Neural progenitor cell (in vitro differentiated cells): ENCODE data around the gene SPRING1. TPM values are rescaled to one million over a fixed set of nuclear protein-coding genes. Genes with fewer than 3 reads are reported as not detected.

ENCODE experiments used
- DNase-seq: peaks from one replicate; pipeline ENCODE4 v3.0.0-alpha.2; 2016; ENCODE audit warnings: low spot score
- H2AFZ ChIP-seq: fragments of 200-600 bp; sonication (generic); replicated peaks from 2 replicates; pipeline ENCODE4 v1.6.1; 2016; ENCODE audit warnings: antibody characterized with exemption
- H3F3A ChIP-seq: fragments of 200-600 bp; sonication (generic); 2 replicates; pipeline ENCODE4 v1.6.1; 2016; ENCODE audit warnings: antibody characterized with exemption, low read depth
- H3K27ac ChIP-seq: fragments of 200-600 bp; sonication (generic); 2 replicates; pipeline ENCODE4 v1.5.1; 2016; ENCODE audit warnings: mild to moderate bottlenecking
- H3K27me3 ChIP-seq: fragments of 200-600 bp; sonication (generic); 2 replicates; pipeline ENCODE4 v1.6.1; 2016; ENCODE audit warnings: mild to moderate bottlenecking, moderate library complexity
- H3K36me3 ChIP-seq: fragments of 200-600 bp; sonication (generic); 2 replicates; pipeline ENCODE4 v1.5.1; 2016
- H3K4me1 ChIP-seq: fragments of 200-600 bp; sonication (generic); 2 replicates; pipeline ENCODE4 v1.6.1; 2016; ENCODE audit warnings: mixed run types
- H3K4me2 ChIP-seq: fragments of 200-600 bp; sonication (generic); 2 replicates; pipeline ENCODE4 v1.6.1; 2016
- H3K4me3 ChIP-seq: fragments of 200-600 bp; sonication (generic); 2 replicates; pipeline ENCODE4 v1.5.1; 2016
- H3K79me2 ChIP-seq: fragments of 200-600 bp; sonication (generic); 2 replicates; pipeline ENCODE4 v1.6.1; 2016; ENCODE audit warnings: low read depth
- H3K9ac ChIP-seq: fragments of 200-600 bp; sonication (generic); 2 replicates; pipeline ENCODE4 v1.6.1; 2016
- H3K9me3 ChIP-seq: fragments of 200-600 bp; sonication (generic); 2 replicates; pipeline ENCODE4 v1.5.1; 2016; ENCODE audit warnings: low read depth
- H4K20me1 ChIP-seq: fragments of 200-600 bp; sonication (generic); 2 replicates; pipeline ENCODE4 v1.6.1; 2016; ENCODE audit warnings: low read depth
- H3K27ac Mint-ChIP-seq: 3 replicates; pipeline ENCODE4 v1.8.0; 2021; ENCODE audit warnings: mixed read lengths
- H3K27me3 Mint-ChIP-seq: 2 replicates; pipeline ENCODE4 v1.8.0; 2022; ENCODE audit warnings: low read depth, mild to moderate bottlenecking, inconsistent platforms, moderate library complexity, mixed read lengths; ENCODE audit not compliant: insufficient read depth
- H3K36me3 Mint-ChIP-seq: 3 replicates; pipeline ENCODE4 v1.8.0; 2021; ENCODE audit warnings: mixed read lengths
- H3K4me1 Mint-ChIP-seq: 3 replicates; pipeline ENCODE4 v1.8.0; 2021; ENCODE audit warnings: mixed read lengths
- H3K4me3 Mint-ChIP-seq: 3 replicates; pipeline ENCODE4 v1.8.0; 2021; ENCODE audit warnings: mild to moderate bottlenecking, moderate library complexity, mixed read lengths
- H3K9me3 Mint-ChIP-seq: 3 replicates; pipeline ENCODE4 v1.8.0; 2020; ENCODE audit warnings: mixed read lengths
- EZH2 ChIP-seq: fragments of 200-600 bp; sonication (generic); IDR thresholded peaks from 2 replicates; pipeline ENCODE4 v1.6.1; 2017; ENCODE audit warnings: antibody characterized with exemption, mild to moderate bottlenecking, moderate library complexity
- EZH2phosphoT487 ChIP-seq: fragments of 200-600 bp; sonication (generic); IDR thresholded peaks from 2 replicates; pipeline ENCODE4 v1.6.1; 2017; ENCODE audit warnings: antibody characterized with exemption
- small RNA-seq: library from RNA; depleted of rRNA; stranded (forward); fragments of <200 nt; gene quantifications from one replicate; pipeline ENCODE3, GENCODE V24; 2015
- total RNA-seq: library from RNA; depleted of rRNA; stranded (reverse); fragments of >200 nt; gene quantifications from 2 replicates; pipeline ENCODE4 v1.2.3, GENCODE V29; 2015; ENCODE audit warnings: low replicate concordance
- TF ChIP-seq, protein P1 (sequence below): fragments of 200-600 bp; sonication (generic); IDR thresholded peaks from 2 replicates; pipeline ENCODE4 v1.5.1; 2017; ENCODE audit warnings: antibody characterized with exemption, mild to moderate bottlenecking

The SPRING1 gene
- total RNA-seq, 1 donor from 2014 or later: 40.4 TPM

DNA sequence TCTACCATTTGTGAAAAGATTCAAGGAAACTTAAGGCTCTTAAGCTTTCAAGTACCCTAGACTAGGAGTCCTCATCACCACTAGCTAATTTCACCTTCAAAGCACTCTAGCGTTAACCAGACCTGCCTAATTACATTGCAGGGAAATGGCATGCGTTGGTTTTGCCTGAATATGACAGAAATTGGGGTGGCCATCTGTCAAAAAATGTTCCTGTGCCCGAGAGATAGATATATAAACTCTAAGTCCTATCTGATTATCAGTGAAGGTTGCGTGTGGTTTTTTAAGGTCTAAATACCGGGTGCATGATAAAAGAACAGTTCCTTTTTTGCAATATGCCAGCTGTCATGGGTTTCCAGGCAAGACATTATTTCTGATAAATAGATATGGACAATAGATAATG lies 48.3 kb downstream of the SPRING1 start:
- no peak overlapping the region for H3K4me3 ChIP-seq
- Mint-ChIP-seq H3K27me3 (peaks cover 23% of the 10 kb centered on the region), H3K27ac (no peak overlapping the region), H3K4me1 (peaks cover 28% of the 10 kb centered on the region), H3K9me3 (no peaks in the 10 kb centered on the region), H3K4me3 (no peak overlapping the region), H3K36me3 (no peaks in the 10 kb centered on the region)
- no peaks in the 10 kb centered on the region for H3K79me2 ChIP-seq
- DNase-seq: no peak
- H3K4me2 ChIP-seq: no peak overlapping the region
- H3K36me3 ChIP-seq: no peaks in the 10 kb centered on the region
- no peaks in the 10 kb centered on the region for H3K9me3 ChIP-seq
- H3K4me1 ChIP-seq: peaks cover 31% of the 10 kb centered on the region
- peaks cover 8% of the 10 kb centered on the region for H3F3A ChIP-seq
- H3K27ac ChIP-seq: no peak overlapping the region
- H3K27me3 ChIP-seq: peaks cover 6% of the 10 kb centered on the region
- TF ChIP-seq EZH2phosphoT487: no peak
- TF ChIP-seq, protein P1, sequence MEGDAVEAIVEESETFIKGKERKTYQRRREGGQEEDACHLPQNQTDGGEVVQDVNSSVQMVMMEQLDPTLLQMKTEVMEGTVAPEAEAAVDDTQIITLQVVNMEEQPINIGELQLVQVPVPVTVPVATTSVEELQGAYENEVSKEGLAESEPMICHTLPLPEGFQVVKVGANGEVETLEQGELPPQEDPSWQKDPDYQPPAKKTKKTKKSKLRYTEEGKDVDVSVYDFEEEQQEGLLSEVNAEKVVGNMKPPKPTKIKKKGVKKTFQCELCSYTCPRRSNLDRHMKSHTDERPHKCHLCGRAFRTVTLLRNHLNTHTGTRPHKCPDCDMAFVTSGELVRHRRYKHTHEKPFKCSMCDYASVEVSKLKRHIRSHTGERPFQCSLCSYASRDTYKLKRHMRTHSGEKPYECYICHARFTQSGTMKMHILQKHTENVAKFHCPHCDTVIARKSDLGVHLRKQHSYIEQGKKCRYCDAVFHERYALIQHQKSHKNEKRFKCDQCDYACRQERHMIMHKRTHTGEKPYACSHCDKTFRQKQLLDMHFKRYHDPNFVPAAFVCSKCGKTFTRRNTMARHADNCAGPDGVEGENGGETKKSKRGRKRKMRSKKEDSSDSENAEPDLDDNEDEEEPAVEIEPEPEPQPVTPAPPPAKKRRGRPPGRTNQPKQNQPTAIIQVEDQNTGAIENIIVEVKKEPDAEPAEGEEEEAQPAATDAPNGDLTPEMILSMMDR: no peak
- no peak for TF ChIP-seq EZH2
- H3K9ac ChIP-seq: no peak overlapping the region
- H4K20me1 ChIP-seq: no peaks in the 10 kb centered on the region
- H2AFZ ChIP-seq: no peak overlapping the region

Small RNA genes within 50 kb of the gene (small RNA-seq; reads per million reads assigned to genes)
- not detected for gene RNU6-558P

Other genes with a start within 250 kb of the SPRING1 start
- 0.39 and 1.5 TPM in 2 replicates for gene MAP1LC3B2, start 178.7 kb downstream of the SPRING1 start, total RNA-seq
- 26.9 and 30.8 TPM in 2 replicates for gene RNFT2, start 246 bp upstream of the SPRING1 start, total RNA-seq
- 0.06 TPM in 1 of 2 replicates, not detected in the other for gene HRK, start 143.4 kb upstream of the SPRING1 start, total RNA-seq
- gene FBXW8, start 172.9 kb upstream of the SPRING1 start, total RNA-seq: 20.7 and 27.2 TPM in 2 replicates